GM18499 (cell line): Measurements from ENCODE around the gene CCDC146.
"Not testable (repeated sequence)": the region's sequence is repeated elsewhere in the genome, so short reads cannot be mapped to it uniquely, and the experiment has no call there.

Experiments
- ATAC-seq: cut with Tn5 transposase; IDR thresholded peaks from one replicate; pipeline ENCODE4 v1.9.1; 2021; ENCODE audit warnings: moderate number of reproducible peaks; ENCODE audit not compliant: insufficient read depth, unreplicated experiment

Gene CCDC146

DNA sequence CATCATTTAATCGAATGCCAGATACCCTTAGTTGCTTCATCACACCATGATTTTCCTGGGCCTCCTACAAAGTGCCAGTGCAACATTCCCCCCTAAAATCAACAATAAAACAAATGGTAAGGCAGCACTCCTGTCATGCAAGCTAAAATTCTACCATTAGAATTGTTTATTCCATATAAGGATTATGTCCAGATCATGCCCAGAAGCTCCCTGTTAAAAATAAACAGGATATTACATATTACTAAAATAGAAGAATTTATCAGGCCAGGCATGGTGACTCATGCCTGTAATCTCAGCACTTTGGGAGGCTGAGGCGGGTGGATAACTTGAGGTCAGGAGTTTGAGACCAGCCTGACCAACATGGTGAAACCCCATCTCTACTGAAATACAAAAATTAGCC is 153.2 kb downstream of the CCDC146 start:
- ATAC-seq = not testable (repeated sequence)

DNA sequence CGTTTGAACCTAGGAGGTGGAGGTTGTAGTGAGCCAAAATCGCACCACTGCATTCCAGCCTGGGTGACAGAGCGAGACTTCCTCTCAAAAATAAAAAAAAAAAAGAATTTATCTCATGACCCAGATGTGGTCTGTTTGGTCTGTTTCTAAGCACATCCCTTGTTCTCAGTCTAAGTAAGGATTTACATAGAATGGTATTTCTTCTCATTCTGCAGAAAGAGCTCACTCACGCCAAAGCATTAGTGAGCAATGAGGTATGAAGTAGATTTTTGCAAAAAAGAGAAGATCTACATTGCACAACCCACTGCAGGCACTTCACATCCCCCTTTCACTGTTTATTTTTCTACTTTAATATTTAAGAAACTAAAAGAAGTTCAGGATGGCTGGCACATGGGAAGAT is 153.7 kb downstream of the CCDC146 start:
- ATAC-seq = no peak

DNA sequence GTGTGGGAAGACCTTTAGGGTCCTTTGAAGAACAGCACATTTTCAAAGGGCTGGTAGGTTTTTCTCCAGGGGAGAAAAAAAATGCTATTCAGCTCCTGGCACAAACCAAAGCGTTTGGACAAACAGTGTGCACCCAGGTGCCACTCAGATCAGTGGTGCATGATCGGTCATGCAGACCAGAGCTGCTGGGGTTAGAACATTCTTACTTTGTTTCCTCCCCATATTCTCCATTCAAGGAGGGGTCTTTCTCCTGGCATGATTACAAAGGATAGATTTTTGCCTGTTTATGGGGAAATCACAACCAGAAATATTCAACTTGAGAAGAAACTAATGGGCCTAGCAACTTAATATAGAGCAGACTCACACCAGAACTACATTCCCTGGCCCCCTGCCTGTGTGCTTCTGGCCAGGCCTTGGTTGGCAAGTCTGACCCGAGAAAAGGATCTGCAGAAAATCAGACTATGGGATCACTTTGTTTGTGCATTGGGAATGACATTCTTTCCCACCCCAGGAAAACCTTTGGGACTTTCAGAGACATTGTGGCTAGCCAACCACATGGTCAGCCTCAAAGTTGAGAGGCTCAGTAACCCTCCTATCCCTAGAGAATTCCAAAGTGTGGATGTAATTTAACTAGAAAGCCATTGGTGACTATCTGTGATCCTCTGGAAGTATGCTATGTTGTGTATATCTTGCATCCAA is 159.5 kb downstream of the CCDC146 start:
- ATAC-seq = no peak

DNA sequence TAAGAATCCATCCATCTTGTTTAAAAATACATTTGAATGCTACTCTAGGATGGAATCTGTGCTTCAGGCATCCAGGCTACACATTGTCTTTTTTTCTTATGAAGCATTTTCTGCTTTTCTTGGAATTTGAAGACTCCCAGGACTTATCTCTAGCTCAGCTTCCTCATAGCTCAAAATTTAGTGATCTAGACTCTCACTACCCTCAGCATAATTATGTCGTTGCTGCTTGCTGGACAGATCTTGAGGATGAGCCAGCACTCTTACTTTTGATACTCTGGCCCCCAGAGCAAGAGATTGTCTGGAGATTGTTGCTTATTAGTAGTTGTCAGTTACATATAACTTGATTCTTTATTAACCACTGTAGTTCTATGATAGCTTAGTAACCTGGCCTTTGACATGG is 160.5 kb downstream of the CCDC146 start:
- no peak for ATAC-seq

DNA sequence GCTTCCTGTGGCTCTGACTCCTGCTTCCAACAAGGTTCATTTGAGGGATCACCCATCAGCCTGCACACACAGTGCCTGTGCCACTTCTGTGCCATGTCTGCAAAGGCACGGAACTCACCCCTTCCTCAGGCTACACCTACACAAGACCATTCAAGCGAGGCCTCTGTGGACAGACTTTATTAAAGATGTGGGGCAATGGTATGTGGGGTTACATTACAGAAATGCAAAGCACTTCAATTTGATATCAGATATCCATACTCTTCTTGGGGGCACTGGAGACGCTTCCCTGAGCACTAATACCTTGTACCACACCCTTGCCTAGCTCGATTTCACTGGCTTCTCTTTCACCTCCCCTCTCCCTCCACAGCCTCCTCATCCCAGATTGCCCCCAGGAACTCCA is 161.6 kb downstream of the CCDC146 start:
- ATAC-seq = no peak

DNA sequence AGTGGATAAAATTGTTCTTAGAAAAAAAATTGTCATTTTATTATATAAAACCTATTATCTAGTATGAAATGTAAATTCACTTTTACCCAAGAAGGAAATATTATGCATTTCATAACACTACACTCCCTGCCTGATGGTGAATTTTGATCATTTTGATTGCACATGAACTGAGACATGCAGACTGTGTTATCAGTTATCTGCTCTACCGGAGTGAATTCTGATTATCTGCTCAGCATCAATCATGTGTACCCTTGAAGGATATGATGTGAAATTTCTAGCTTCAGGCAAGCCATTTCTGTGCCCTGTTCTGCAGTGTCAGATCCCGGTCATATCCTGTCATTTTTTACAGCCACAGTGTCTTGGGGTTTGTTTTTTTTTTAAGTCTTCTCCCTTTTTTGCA is 162.2 kb downstream of the CCDC146 start:
- no peak for ATAC-seq

DNA sequence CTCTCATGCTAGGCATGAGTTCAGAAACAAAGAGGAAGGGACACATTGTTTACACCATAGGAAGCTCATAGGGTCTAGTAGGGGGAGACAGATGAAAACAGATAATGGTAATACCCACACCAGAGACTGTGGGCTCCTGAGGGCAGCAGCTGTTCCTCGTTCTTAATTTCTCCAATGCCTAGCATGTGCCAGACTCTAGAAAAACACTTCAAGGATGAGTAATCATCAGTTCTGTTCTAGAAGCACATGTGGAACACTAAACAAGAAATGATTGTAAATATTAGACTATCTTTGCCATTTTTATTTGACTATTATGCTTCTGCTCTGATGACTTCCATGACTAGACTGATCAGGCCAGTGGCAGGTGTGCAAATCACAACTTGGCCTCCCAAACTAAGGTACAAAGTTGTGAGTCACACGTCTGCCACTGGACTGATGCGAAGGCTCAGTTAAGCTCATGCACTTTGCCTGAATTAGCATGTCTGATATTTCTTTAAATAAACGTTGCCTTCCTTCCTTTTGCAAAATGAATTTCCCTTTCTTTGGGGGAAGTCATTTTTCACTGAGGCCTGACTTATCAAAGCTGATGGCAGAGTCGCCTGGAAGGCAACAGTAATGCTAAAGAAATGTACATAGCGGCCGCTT is 166.4 kb downstream of the CCDC146 start:
- ATAC-seq = no peak

DNA sequence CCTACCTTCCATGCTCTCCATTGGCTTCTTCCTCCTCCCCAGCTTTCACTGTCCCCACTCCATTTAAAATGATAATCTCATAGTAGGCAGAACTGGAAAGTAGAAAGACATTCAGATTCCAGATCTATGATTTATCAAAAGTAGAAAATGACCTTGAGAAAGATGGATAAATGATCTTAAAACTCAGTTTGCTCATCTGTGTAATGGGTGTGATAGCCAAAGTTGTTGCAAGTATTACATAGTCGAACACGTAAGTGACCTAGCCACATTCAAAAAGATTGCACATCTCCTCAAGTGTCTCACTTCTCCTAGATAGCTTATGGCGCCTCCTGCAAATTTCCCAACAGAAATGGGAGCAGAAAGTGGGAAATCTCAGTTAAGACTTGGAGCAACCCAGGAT is 167.0 kb downstream of the CCDC146 start:
- no peak for ATAC-seq

DNA sequence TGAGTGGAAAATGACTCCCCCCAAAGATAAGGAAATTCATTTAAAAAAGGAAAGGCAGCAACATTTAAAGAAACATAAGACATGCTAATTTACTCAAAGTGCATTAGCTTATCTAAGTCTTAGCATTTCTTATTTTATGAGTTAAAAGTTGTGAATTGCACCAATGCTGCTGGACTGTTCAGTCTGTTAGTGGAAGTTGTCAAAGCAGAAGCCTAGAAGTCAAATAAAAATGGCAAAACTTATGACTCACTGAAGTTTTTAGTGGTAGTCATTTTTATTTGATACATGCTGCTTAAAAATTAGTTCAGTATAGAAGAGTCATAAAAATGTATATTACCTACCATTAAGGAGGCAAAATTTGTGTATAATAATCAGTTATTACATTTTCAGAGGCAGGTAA is 168.0 kb downstream of the CCDC146 start:
- no peak for ATAC-seq

DNA sequence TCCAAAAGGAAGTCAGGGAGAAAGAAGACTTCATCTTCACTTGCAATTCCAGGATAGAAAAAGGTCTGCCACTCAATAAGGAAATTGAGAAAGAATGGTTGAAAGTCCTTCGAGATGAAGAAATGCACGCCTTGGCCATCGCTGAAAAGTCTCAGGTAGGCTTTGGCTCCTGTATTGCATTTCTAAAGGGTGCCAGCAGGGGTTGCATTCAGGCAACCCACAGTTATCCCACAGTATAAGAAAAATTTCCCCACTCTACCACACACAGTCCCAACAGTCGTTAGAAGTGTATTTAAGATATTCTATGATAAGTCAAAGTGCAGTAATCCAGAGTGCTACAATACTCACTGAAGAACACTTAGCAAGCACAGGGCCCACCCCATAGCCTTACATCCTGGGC is 170.6 kb downstream of the CCDC146 start:
- ATAC-seq = no peak

DNA sequence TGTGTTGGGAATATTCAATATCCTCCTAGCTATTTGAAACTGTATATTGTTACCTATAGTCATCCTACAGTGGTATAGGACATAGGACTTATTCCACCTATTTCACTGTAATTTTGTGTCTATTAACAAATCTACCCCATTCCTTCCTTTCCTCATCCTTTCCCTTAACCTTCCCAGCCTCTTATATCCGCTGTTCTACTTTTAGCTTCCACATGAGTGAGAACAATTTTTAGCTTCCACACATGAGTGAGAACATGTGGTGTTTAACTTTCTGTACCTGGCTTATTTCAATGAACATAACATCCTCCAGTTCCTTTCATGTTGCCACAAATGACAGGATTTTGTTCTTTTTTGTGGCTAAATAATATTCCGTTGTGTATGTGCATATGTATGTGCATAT is 173.1 kb downstream of the CCDC146 start:
- no peak for ATAC-seq

DNA sequence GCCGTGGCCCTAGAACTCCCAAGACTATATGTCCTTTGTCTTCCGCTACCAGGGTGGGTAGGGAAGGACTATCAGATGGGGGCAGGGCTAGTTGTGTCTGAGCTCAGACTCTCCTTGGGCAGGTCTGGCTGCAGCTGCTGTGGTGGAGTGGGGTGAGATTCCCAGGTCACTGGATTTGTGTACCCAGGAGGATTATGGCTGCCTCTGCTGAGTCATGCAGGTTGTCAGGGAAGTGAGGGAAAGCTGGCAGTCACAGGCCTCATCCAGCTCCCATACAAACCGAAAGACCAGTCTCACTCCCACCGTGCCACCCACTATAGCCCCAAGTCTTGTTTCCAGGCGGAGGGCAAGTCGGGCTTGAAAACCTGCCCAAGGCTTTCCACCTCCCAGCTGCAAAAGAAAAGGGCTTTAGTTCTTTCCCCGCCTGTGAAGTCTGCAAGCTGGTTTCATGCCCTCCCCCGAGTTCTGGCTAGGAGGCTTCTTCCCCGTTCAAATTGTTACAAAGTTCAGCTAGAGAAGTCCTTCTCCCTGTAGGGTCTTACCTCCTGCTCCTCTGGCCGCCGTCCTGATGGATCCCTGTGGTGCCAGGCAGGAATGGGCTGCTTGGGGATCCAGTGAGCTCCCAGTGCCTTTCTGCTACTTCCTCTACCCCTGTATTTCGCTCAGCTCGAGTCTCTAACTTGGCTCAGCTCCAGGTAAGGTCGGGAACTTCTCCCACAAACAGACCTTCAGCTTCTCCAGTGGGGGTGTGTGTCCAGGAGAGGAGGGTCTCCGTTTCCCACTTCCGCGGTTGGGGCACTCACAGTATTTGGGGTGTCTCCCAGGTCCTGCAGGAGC is 184.0 kb downstream of the CCDC146 start:
- no peak for ATAC-seq

DNA sequence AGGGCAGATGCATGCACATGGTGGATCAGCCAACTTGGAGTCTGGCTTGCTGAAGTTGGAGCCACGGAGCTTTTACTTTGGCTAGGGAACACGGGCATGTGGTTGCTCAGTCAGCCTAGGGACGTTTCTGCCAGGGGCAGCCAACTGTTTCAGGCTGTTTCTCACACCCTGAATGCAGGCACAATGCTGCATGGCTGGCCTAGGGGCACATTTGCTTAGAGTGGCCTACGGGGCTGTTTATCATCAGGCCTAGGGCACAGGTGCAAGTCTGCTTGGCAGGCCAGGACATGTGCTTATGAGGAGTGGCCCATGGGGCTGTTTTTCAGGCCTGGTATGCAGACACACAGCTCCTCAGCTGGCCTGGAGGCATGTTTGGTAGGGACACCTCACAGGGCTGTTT is 186.4 kb downstream of the CCDC146 start:
- no peak for ATAC-seq

DNA sequence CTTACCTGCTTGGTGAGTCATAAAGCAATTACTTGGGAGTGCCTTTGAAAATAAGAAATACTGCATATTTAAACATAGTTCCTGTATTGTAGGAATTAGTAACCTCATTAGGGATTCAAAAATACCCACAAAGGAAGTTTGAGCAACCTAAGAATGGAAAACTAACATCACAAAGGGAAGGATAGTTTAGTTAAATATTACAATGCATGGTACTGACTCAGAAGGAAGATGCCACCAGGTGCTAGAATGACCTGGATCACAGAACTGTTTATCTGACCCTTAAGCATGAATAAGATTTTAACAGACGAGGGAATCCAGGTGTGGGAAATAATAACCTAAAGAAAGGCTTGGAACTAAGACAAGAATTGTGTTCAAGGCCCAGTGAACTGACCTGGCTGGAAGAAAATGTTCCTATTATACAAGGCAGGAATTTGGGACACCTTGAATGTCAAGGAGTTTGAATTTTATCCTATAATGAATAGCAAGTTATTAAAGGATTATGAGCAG is 187.4 kb downstream of the CCDC146 start:
- ATAC-seq = no peak

DNA sequence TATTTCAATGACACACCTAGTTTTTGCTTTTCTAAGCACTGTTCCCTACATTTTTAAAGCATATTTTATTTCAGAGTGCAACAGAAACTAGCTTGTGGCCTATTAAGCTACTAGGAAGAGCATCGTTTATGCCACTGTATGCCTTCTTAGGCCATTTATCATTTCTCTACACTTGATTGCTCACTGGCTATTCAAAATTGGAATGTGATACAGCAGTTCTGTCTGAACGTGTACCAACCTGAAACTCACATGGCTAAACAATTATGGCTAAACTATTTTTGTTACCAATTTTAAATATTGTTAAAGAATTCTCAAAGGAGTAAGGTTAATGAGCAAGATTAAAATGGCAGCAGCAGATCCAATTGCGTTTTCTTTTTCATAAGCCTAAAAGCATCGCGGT is 188.6 kb downstream of the CCDC146 start:
- no peak for ATAC-seq

DNA sequence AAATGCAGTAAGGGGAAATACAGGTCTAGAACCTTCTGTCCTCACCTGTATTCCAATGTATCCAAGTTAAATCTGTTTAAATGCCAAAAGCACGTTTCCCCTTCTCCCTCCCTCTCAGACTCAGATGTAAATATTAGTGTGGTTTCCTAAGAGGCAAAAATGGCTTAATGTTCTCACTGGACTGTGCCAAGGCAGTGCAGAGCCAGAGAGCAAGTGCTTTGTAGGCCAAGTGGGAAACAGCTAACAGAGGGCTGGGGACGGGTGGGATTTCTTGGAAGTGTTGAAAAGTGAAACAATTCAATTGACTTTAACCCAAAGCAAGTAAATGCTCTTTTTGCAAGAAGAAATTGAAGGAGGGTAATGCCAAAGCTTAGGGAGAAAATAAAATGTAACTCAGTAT is 190.7 kb downstream of the CCDC146 start:
- no peak for ATAC-seq

DNA sequence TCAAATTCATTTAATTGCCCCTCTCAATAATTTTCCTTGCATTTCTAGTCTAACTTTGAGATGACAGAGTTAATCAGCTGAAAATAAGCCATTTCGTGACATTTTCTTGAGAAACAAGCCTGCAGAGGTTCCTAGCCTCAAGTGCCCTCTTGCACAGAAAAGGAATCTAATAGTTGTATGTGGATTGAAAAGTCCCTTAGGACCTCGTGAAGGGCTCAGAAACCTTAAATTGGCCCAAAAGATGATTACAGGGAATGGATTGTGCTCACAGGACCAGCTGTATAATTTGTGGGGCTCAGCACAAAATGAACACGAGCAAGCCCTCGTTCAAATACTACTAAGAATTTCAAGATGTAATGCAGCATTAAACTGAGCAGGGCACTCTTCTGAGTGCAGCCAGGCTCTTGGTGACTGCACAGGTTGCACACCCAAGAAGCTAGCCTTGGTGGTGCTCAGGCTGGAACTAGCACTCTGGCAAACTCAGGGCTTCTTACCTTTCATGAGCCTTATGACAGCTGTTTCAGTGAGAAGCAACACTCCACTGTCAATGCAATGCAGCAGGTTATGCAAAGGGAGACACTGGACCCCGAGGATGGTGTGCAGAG is 191.6 kb downstream of the CCDC146 start:
- ATAC-seq = no peak

DNA sequence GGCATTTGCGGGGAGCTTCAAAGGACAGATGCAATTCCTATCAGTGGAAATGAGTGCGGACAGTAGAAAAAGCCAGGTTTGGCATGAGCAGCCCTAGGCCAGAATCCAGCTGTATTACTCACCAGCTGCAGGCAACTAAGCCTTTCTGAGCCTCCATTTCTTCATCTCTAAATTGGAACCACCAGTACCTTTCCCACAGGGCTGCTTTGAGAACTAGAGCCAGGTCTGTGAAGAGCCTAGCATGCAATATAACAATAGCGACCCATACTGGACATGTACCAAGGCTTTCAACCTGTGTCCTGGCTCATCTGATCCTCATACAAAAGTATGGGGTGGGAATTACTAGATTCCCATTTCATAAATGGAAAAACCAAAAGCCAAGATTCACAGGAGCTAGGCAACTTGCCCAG is 192.8 kb downstream of the CCDC146 start:
- no peak for ATAC-seq

DNA sequence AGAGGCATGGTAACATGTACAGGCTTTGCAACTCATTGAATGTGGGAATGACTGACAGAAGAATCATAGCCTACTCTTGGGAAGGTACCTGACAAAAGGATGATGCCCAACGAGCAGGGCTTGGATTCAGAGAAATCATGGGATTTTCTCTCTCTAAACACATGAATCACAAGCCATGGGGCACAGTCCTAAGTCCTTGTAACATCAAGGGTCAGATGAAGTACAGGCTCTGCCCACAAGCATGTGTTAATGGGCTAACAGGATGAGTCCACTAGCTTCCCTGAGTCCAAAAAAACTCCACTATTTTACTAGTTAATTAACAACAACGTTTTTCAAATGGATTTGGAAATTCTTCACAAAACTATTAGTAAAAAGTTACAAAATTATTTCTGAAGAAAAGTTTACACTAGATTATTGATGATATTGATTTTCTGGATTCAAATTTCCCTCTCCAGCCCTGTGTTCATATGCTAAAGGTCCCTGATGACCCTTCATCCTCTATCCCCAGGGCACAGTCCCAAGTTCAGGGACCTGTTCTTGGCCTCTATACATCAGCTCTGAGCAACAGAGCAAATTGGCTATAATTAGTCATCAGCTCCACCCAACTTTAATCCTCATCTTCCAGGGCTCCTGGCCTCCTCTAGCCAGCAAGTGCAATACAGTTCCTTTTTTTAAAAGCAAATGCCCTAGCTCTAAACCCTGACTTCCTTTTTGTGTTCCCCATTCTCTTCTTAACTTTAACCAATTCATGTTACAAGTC is 194.0 kb downstream of the CCDC146 start:
- no peak for ATAC-seq

DNA sequence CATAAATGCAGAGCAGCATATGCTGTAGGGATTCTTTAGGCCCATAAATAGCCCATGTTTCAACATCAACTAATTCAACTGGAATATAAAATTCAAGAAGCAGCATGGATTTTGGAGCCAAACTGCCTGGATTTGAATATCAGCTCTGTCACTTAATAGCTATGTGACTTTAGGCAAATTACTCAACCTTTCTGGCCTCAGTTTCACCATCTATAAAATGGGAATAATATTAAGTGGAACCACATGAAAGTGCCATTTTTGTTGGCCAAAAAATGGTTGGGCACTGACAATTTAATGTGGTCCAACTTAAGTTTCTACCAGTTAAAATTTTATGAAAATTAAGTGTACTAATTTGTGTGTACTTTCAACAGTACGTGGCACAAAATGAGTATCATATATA is 195.6 kb downstream of the CCDC146 start:
- ATAC-seq = no peak
